ENCODE data around the gene NUP210. TPM values are rescaled to one million over a fixed set of nuclear protein-coding genes. Genes with fewer than 3 reads are reported as not detected.

NUP210 gene
- total RNA-seq, 1 donor: not detected

- H3K4me3 ChIP-seq (ENCODE audit: low read depth, low read length): no peak overlapping the region
- no peak for DNase-seq (ENCODE audit: low read depth)
- TF ChIP-seq, protein P1, sequence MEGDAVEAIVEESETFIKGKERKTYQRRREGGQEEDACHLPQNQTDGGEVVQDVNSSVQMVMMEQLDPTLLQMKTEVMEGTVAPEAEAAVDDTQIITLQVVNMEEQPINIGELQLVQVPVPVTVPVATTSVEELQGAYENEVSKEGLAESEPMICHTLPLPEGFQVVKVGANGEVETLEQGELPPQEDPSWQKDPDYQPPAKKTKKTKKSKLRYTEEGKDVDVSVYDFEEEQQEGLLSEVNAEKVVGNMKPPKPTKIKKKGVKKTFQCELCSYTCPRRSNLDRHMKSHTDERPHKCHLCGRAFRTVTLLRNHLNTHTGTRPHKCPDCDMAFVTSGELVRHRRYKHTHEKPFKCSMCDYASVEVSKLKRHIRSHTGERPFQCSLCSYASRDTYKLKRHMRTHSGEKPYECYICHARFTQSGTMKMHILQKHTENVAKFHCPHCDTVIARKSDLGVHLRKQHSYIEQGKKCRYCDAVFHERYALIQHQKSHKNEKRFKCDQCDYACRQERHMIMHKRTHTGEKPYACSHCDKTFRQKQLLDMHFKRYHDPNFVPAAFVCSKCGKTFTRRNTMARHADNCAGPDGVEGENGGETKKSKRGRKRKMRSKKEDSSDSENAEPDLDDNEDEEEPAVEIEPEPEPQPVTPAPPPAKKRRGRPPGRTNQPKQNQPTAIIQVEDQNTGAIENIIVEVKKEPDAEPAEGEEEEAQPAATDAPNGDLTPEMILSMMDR (IDR thresholded peaks at IDR 0.05; ENCODE audit: insufficient read depth, low read depth, low read length): no peak
These were observed 14.5 kb downstream of the NUP210 start for GRCh38 chr3:13405614-13406013.

DNA sequence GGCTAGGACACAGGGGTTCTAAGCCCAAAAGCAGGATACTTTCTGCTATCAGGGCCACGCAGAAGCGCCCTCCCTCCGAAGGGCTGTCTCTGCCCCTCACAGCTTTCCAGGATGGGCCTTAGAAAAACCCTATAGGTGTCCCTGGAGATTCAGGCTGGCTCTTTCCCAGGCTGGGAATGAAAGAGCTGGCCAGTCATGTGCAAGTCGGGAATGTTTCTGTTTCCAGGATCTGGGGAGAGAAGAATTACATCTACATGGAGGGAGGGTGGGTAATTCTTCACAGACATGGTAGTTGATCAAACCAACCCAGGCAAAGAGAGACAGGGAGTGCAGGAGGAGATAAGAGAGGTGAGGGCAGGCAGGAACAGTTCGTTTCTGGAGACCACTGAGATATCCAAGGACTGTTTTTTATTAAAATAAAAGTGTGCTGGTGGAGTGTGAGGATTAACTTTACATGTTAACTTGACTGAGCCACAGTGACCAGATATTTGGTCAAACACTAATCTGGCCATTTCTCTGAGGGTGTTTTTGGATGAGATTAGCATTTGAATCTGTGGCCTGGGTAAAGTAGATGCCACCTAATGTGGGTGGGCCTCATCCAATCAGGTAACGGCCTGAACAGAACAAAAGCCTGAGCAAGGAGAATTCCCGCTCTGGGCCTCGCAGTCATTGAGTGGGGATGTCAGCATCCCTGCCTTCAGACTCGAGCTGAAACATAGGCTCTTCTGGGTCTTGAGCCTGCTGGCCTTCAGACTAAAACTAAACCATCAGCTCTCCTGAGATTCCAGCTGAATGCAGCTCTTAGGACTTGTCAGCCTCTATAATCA is 15.3 kb downstream of the NUP210 start:
- no peak for DNase-seq (ENCODE audit: low read depth)
- TF ChIP-seq, protein P1 (IDR thresholded peaks at IDR 0.05; ENCODE audit: insufficient read depth, low read depth, low read length): no peak

GRCh38 chr3:13403847-13404246 is 16.3 kb downstream of the NUP210 start:
- no peak overlapping the region for H3K4me3 ChIP-seq (ENCODE audit: low read depth, low read length)
- DNase-seq (ENCODE audit: low read depth): no peak
- TF ChIP-seq, protein P1 (IDR thresholded peaks at IDR 0.05; ENCODE audit: insufficient read depth, low read depth, low read length): no peak

More for the DNA sequence above, 15.3 kb downstream of the NUP210 start:
- no peak overlapping the region for H3K4me3 ChIP-seq (ENCODE audit: low read depth, low read length)

- no peak overlapping the region for H3K4me3 ChIP-seq (ENCODE audit: low read depth, low read length)
- TF ChIP-seq, protein P1 (IDR thresholded peaks at IDR 0.05; ENCODE audit: insufficient read depth, low read depth, low read length): no peak
- DNase-seq (ENCODE audit: low read depth): no peak
These were observed 16.8 kb downstream of the NUP210 start for GRCh38 chr3:13403213-13403819.

DNA sequence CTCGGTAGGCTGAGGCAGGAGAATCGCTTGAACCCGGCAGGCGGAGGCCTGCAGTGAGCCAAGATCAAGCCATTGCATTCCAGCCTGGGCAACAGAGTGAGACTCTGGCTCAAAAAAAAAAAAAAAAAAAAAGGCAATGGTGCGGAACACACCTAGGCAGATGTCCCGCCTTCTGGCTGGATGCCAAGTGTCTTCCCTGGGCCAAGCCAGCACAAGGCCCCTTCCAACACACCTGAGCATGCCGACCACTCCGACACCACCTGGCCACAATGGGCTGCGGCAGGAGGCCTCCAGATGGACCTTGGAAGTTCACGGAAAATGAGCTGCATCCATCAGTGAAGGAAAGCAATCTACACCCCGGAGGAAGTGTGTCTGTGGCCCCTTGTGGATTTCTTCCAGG is 19.0 kb downstream of the NUP210 start:
- TF ChIP-seq, protein P1 (IDR thresholded peaks at IDR 0.05; ENCODE audit: insufficient read depth, low read depth, low read length): no peak
- DNase-seq (ENCODE audit: low read depth): no peak
- no peak overlapping the region for H3K4me3 ChIP-seq (ENCODE audit: low read depth, low read length)

DNA sequence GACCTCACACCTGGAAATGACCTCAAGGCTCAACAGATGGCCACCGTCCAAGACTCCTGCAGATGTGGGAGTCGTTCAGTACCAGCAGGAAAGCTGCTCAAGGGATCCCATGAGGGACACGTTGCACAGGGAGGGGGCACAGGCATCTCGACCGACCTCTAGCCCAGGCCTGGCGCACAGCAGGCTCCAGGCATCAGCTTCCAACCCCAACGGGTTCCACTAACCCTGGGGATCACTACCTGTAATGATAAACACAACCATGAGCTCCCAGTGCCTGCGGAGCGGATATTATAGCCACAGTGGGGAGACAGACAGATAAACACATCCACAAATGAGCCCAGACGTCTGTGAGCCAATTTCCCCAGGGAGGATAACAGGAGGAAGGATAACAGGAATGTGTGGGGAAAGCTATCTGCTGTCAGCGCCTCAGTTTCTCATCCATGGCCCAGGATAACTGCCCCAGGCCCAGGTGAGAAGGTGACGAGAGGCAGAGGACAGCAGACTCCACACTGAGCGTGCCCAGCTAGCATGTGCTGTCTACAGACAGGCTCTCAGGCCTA is 19.9 kb downstream of the NUP210 start:
- DNase-seq (ENCODE audit: low read depth): no peak
- H3K4me3 ChIP-seq (ENCODE audit: low read depth, low read length): no peak overlapping the region
- TF ChIP-seq, protein P1 (IDR thresholded peaks at IDR 0.05; ENCODE audit: insufficient read depth, low read depth, low read length): no peak
